ENCODE results near the gene DPF1. TPM values are rescaled to one million over a fixed set of nuclear protein-coding genes. Genes with fewer than 3 reads are reported as not detected.

Gene DPF1
- total RNA-seq, 1 donor from 2014 or later = 0.49 TPM

DNA sequence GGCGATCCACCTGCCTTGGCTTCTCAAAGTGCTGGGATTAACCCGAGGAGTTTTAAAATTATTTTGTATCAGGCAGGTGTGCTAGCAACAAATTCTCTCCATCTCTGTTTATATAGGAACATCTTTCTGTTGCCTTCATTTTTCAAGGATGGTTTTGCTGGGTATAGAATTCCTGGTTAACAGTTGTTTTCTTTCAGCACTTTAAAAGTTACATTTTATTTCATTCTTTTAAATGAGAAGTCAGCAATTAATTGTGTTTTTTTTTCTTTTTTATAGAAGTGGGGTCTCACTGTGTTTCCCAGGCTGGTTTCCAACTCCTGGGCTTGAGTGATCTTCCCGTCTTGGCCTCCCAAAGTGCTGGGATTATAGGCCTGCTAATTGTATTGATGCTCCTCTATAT lies 44.0 kb downstream of the DPF1 start:
- DNase-seq = no peak
- H3K36me3 ChIP-seq = peaks cover 34% of the 10 kb centered on the region
- peaks cover 25% of the 10 kb centered on the region for H3K9me3 ChIP-seq (replicated peaks)
- no peaks in the 10 kb centered on the region for H3K4me1 ChIP-seq
- no peak overlapping the region for H3K27ac ChIP-seq (replicated peaks)
- no peak overlapping the region for H3K4me3 ChIP-seq
- intact Hi-C loops (cut with micrococcal nuclease) = no loop called here
- no peaks in the 10 kb centered on the region for H3K27me3 ChIP-seq (ENCODE audit: low read depth)
- TF ChIP-seq, protein P1, sequence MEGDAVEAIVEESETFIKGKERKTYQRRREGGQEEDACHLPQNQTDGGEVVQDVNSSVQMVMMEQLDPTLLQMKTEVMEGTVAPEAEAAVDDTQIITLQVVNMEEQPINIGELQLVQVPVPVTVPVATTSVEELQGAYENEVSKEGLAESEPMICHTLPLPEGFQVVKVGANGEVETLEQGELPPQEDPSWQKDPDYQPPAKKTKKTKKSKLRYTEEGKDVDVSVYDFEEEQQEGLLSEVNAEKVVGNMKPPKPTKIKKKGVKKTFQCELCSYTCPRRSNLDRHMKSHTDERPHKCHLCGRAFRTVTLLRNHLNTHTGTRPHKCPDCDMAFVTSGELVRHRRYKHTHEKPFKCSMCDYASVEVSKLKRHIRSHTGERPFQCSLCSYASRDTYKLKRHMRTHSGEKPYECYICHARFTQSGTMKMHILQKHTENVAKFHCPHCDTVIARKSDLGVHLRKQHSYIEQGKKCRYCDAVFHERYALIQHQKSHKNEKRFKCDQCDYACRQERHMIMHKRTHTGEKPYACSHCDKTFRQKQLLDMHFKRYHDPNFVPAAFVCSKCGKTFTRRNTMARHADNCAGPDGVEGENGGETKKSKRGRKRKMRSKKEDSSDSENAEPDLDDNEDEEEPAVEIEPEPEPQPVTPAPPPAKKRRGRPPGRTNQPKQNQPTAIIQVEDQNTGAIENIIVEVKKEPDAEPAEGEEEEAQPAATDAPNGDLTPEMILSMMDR (IDR thresholded peaks at IDR 0.05; ENCODE audit: borderline replicate concordance) = no peak

DNA sequence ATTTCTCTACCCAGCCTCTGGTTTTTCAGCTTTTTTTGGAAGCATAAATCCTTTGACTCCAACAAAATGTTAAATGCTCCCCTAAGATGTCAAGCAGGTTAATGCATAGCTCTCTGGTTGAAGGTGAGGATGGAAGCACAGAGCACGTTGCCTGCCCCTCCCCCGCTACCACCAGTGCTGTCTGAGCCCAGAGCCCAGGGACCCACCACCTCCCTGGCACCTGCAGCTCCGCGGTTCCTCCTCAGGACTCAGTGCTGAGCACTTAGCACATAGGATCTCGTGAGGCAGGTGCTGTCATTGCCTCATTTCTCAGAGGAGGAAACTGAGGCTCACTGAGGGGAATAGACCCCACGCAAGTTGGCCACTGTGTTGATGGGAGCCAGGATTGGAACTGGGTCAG lies 48.6 kb downstream of the DPF1 start:
- no peak for DNase-seq
- TF ChIP-seq, protein P1 (IDR thresholded peaks at IDR 0.05; ENCODE audit: borderline replicate concordance) = no peak
- intact Hi-C loops (cut with micrococcal nuclease) = no loop called here
- peaks cover 12% of the 10 kb centered on the region for H3K4me1 ChIP-seq
- H3K27ac ChIP-seq (replicated peaks) = no peak overlapping the region
- H3K36me3 ChIP-seq = peaks cover 20% of the 10 kb centered on the region
- peaks cover 19% of the 10 kb centered on the region for H3K9me3 ChIP-seq (replicated peaks)
- no peak overlapping the region for H3K4me3 ChIP-seq
- no peaks in the 10 kb centered on the region for H3K27me3 ChIP-seq (ENCODE audit: low read depth)

DNA sequence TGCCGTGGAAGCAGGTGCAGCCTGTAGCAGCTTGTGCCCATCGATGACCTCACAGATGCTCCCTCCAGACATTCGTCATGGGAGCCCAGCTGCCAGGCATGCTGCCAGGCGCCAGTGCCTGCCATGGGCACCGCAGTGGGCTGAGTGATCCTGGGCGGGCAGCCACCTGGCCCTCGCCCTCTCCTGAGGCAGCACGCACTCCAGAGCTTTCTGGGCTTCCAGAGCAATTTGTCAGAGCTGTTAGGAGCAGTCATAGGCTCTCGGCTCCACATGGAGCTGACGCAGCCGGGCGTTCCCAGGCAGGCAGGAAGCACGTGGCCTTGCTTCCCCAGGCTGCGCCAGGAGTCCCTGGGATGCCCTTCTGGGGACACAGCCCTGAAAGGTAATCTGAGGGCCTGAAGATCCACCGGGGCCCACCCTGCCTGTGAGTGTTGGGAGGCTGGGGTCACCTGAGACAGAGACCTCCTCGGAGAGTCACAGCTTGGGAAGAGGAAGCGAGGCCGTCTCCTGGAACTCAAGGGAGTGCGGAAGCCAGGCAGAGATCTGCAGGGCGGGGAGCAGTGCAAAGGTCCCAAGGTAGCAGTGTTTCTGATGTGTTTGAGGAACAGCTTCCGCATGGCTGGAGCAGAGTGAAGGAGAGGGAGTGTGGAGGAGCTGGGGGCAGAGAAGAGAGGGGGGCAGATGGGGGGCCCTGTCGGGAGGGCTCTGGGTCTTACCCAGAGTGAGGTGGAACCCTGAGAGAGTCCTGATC lies 50.6 kb downstream of the DPF1 start:
- DNase-seq = peak; percentile 86
- Histone ChIP-seq H3K4me1 (peaks cover 12% of the 10 kb centered on the region), H3K27me3 (ENCODE audit: low read depth) (no peaks in the 10 kb centered on the region), H3K4me3 (peak overlapping the region; percentile 43), H3K36me3 (peaks cover under 1% of the 10 kb centered on the region), H3K27ac (replicated peaks) (peak overlapping the region; percentile 84), H3K9me3 (replicated peaks) (no peaks in the 10 kb centered on the region)
- TF ChIP-seq, protein P1 (IDR thresholded peaks at IDR 0.05; ENCODE audit: borderline replicate concordance) = no peak
- intact Hi-C loops (cut with micrococcal nuclease) = no loop called here

DNA sequence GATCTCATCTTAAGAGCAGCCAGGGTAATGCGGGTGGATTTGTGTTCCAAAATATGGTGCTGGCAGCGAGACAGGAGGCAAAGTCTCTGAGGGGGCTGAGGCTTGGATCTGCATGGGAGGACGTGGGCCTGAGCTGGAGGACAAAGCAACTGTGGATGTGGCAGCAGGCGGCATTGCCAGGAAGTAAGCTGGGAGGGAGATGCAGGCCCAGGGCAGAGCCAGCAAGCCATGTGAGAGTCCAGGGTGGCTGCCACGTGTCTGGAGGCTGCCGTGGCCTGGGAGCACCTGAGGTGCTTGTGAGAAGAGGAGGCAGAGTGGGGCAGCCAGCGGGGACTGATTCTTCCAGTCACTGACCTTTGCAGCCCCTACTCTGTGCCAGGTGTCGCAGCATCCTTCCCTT lies 52.0 kb downstream of the DPF1 start:
- Histone ChIP-seq H3K4me1 (peaks cover 12% of the 10 kb centered on the region), H3K9me3 (replicated peaks) (no peaks in the 10 kb centered on the region), H3K4me3 (no peak overlapping the region), H3K27me3 (ENCODE audit: low read depth) (no peaks in the 10 kb centered on the region), H3K36me3 (peaks cover 11% of the 10 kb centered on the region), H3K27ac (replicated peaks) (peak overlapping the region; percentile 84)
- intact Hi-C loops (cut with micrococcal nuclease) = no loop called here
- TF ChIP-seq, protein P1 (IDR thresholded peaks at IDR 0.05; ENCODE audit: borderline replicate concordance) = no peak
- DNase-seq = peak; percentile 41

DNA sequence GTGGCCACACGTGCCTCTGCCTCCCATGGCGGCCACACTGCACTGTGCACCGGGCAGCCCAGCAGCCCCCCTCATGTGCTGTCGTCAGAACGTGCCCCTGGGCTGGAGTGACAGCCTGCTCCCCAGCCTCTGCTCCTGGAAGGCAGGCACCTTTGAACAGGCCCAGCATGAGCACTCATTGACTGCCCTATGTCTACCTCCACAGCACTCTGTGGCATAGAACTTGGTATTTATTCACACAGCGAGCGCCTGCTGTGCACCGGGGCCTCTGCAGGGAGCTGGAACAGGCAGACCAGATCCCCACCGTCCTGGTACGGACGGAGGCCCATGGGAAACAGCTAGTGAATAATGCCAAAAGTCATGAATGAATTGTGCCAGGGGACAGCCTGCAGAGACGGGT lies 53.7 kb downstream of the DPF1 start:
- Histone ChIP-seq H3K4me1 (peaks cover 12% of the 10 kb centered on the region), H3K9me3 (replicated peaks) (no peaks in the 10 kb centered on the region), H3K4me3 (no peak overlapping the region), H3K36me3 (peaks cover 25% of the 10 kb centered on the region), H3K27ac (replicated peaks) (no peak overlapping the region), H3K27me3 (ENCODE audit: low read depth) (no peaks in the 10 kb centered on the region)
- TF ChIP-seq, protein P1 (IDR thresholded peaks at IDR 0.05; ENCODE audit: borderline replicate concordance) = no peak
- intact Hi-C loops (cut with micrococcal nuclease) = no loop called here
- no peak for DNase-seq
